HEK293T (cell line): Measurements from ENCODE around the gene CDH4.

Source experiments
- CTCF ChIA-PET: fragments of 350-600 bp; formaldehyde crosslinking; extraction: SDS; loops from one replicate; lab custom pipeline; 2021; ENCODE audit warnings: antibody characterized with exemption, inconsistent platforms; lab: Yijun Ruan, JAX
- POLR2A ChIA-PET: fragments of 350-600 bp; formaldehyde crosslinking; extraction: SDS; loops from one replicate; lab custom pipeline; 2020; ENCODE audit warnings: antibody characterized with exemption, inconsistent platforms; lab: Yijun Ruan, JAX
- DNase-seq: peaks from one replicate; pipeline ENCODE4 v3.0.0; 2012; ENCODE audit warnings: mixed read lengths; ENCODE audit errors: extremely low spot score
- ARNT ChIP-seq: fragments of 450-650 bp; IDR thresholded peaks from 2 replicates; pipeline ENCODE4 v1.6.1; 2017; ENCODE audit warnings: mild to moderate bottlenecking
- BHLHE40 ChIP-seq: fragments of 450-650 bp; IDR thresholded peaks from 2 replicates; pipeline ENCODE4 v1.6.1; 2016; ENCODE audit warnings: mild to moderate bottlenecking, moderate library complexity, borderline replicate concordance
- CTBP1 ChIP-seq: fragments of 450-650 bp; IDR thresholded peaks from 2 replicates; pipeline ENCODE4 v1.6.1; 2016; ENCODE audit warnings: borderline replicate concordance
- ELF4 ChIP-seq: fragments of 450-650 bp; IDR thresholded peaks from 2 replicates; pipeline ENCODE4 v1.6.1; 2017; ENCODE audit warnings: antibody characterized with exemption
- FOXA1 ChIP-seq: fragments of 450-650 bp; IDR thresholded peaks from 2 replicates; pipeline ENCODE4 v1.6.1; 2016; ENCODE audit warnings: mild to moderate bottlenecking
- FOXK2 ChIP-seq: fragments of 450-650 bp; IDR thresholded peaks from 2 replicates; pipeline ENCODE4 v1.6.1; 2016; ENCODE audit warnings: mild to moderate bottlenecking
- FOXM1 ChIP-seq: fragments of 450-650 bp; IDR thresholded peaks from 2 replicates; pipeline ENCODE4 v1.6.1; 2017; ENCODE audit warnings: mild to moderate bottlenecking, borderline replicate concordance
- HDGF ChIP-seq: fragments of 450-650 bp; IDR thresholded peaks from 2 replicates; pipeline ENCODE4 v1.6.1; 2017; ENCODE audit warnings: antibody characterized with exemption, borderline replicate concordance
- L3MBTL2 ChIP-seq: fragments of 450-650 bp; conservative IDR thresholded peaks from 2 replicates; pipeline ENCODE4 v1.6.1; 2016; ENCODE audit warnings: mild to moderate bottlenecking
- LEF1 ChIP-seq: fragments of 450-650 bp; IDR thresholded peaks from 2 replicates; pipeline ENCODE4 v1.6.1; 2017; ENCODE audit warnings: mild to moderate bottlenecking, borderline replicate concordance
- NFRKB ChIP-seq: fragments of 450-650 bp; IDR thresholded peaks from 2 replicates; pipeline ENCODE4 v1.6.1; 2016; ENCODE audit warnings: mild to moderate bottlenecking, moderate library complexity
- PKNOX1 ChIP-seq: fragments of 450-650 bp; IDR thresholded peaks from 2 replicates; pipeline ENCODE4 v1.6.1; 2016
- SP1 ChIP-seq: fragments of 450-650 bp; IDR thresholded peaks from 2 replicates; pipeline ENCODE4 v1.6.1; 2017
- SUZ12 ChIP-seq: fragments of 450-650 bp; IDR thresholded peaks from 2 replicates; pipeline ENCODE4 v1.6.1; 2016; ENCODE audit warnings: mild to moderate bottlenecking
- TARDBP ChIP-seq: fragments of 450-650 bp; IDR thresholded peaks from 2 replicates; pipeline ENCODE4 v1.6.1; 2016
- ZNF384 ChIP-seq: fragments of 450-650 bp; IDR thresholded peaks from 2 replicates; pipeline ENCODE4 v1.6.1; 2016

Gene CDH4

GRCh38 chr20:61523145-61523544 lies 271.1 kb downstream of the CDH4 start:
- CTCF ChIA-PET, result no interaction called here

GRCh38 chr20:61524951-61525666 lies 273.0 kb downstream of the CDH4 start:
- CTCF ChIA-PET, result interaction anchor here (1.2 kb wide), 1 partner anchor 262 kb away, joined by 3 read pairs; no protein-coding TSS in a partner anchor
- POLR2A ChIA-PET, result no interaction called here
- no peak for DNase-seq
- TF ChIP-seq HDGF, result no peak
- no peak for TF ChIP-seq TARDBP
- no peak for TF ChIP-seq FOXM1
- no peak for TF ChIP-seq ZNF384
- TF ChIP-seq FOXA1, result no peak
- no peak for TF ChIP-seq NFRKB
- no peak for TF ChIP-seq ARNT

More at GRCh38 chr20:61523145-61523544, 271.1 kb downstream of the CDH4 start:
- no peak for DNase-seq
- TF ChIP-seq TARDBP, result no peak
- no peak for TF ChIP-seq CTBP1
- TF ChIP-seq PKNOX1, result no peak
- POLR2A ChIA-PET, result no interaction called here

GRCh38 chr20:61525781-61526431 lies 273.8 kb downstream of the CDH4 start:
- ChIA-PET CTCF (no interaction called here), POLR2A (no interaction called here)
- no peak for TF ChIP-seq SUZ12
- TF ChIP-seq FOXK2, result no peak
- TF ChIP-seq ARNT, result no peak
- no peak for TF ChIP-seq FOXM1
- no peak for TF ChIP-seq HDGF
- no peak for TF ChIP-seq NFRKB
- no peak for TF ChIP-seq BHLHE40
- no peak for TF ChIP-seq ELF4
- TF ChIP-seq PKNOX1, result no peak
- TF ChIP-seq L3MBTL2, result no peak
- TF ChIP-seq ZNF384, result no peak
- no peak for TF ChIP-seq LEF1
- DNase-seq, result no peak

GRCh38 chr20:61526907-61527306 lies 274.8 kb downstream of the CDH4 start:
- TF ChIP-seq ELF4 (no peak), L3MBTL2 (no peak), FOXA1 (no peak), FOXK2 (no peak), CTBP1 (no peak), SP1 (no peak), TARDBP (no peak), SUZ12 (no peak), ZNF384 (no peak), ARNT (no peak), FOXM1 (no peak), LEF1 (no peak)
- ChIA-PET POLR2A (no interaction called here), CTCF (no interaction called here)
- no peak for DNase-seq

- POLR2A ChIA-PET, result no interaction called here
- TF ChIP-seq CTBP1 (no peak), ARNT (no peak), FOXA1 (no peak)
- CTCF ChIA-PET, result no interaction called here
- DNase-seq, result no peak
These were observed 275.6 kb downstream of the CDH4 start for GRCh38 chr20:61527626-61528025.

- DNase-seq, result no peak
- CTCF ChIA-PET, result no interaction called here
- no peak for TF ChIP-seq FOXA1
- no peak for TF ChIP-seq FOXM1
- TF ChIP-seq BHLHE40, result no peak
- TF ChIP-seq L3MBTL2, result no peak
- no peak for TF ChIP-seq ELF4
- no peak for TF ChIP-seq HDGF
- TF ChIP-seq ARNT, result no peak
- no peak for TF ChIP-seq FOXK2
- TF ChIP-seq NFRKB, result no peak
- no peak for TF ChIP-seq SUZ12
- TF ChIP-seq CTBP1, result no peak
- TF ChIP-seq TARDBP, result no peak
- TF ChIP-seq ZNF384, result no peak
- TF ChIP-seq LEF1, result no peak
- POLR2A ChIA-PET, result no interaction called here
These were observed 276.5 kb downstream of the CDH4 start for GRCh38 chr20:61528591-61528990.

- no peak for DNase-seq
- POLR2A ChIA-PET, result no interaction called here
- TF ChIP-seq ELF4, result no peak
- no peak for TF ChIP-seq BHLHE40
- no peak for TF ChIP-seq TARDBP
- TF ChIP-seq HDGF, result no peak
- TF ChIP-seq FOXA1, result no peak
- TF ChIP-seq SP1, result no peak
- TF ChIP-seq SUZ12, result no peak
- no peak for TF ChIP-seq ZNF384
- no peak for TF ChIP-seq NFRKB
- TF ChIP-seq PKNOX1, result no peak
- TF ChIP-seq LEF1, result no peak
- no peak for TF ChIP-seq ARNT
- TF ChIP-seq FOXM1, result no peak
- no peak for TF ChIP-seq CTBP1
- CTCF ChIA-PET, result no interaction called here
These were observed 277.3 kb downstream of the CDH4 start for GRCh38 chr20:61529354-61529753.
